HG03575 (cell line): ENCODE results near the gene RIPK1.
"Not testable (repeated sequence)": the region's sequence is repeated elsewhere in the genome, so short reads cannot be mapped to it uniquely, and the experiment has no call there.

Experiments used
- ATAC-seq: cut with Tn5 transposase; IDR thresholded peaks from one replicate; pipeline ENCODE4 v1.9.1; 2021; ENCODE audit not compliant: unreplicated experiment, insufficient number of reproducible peaks, low FRiP score; ENCODE audit errors: extremely low read depth

Gene RIPK1

GRCh38 chr6:3075772-3076113 is 7.4 kb downstream of the RIPK1 start:
- no peak for ATAC-seq

GRCh38 chr6:3076320-3076719 is 8.0 kb downstream of the RIPK1 start:
- no peak for ATAC-seq

DNA sequence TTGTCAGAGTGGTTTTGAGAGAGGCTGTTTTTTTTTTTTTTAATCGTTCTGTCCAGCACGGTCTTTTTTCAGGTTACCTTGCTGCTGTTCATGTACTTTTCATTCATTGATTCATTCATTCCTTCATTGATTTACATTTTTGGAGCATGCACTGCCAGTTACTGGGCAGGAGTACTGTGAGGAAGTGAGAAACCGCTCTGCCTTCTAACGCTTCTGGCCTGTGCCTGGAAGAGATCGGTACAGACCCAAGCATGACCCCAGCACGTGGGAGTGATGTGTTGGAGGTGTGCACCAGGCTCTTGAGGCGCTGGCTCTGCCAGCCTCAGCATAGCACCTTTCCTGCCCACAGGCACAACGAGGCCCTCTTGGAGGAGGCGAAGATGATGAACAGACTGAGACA is 9.1 kb downstream of the RIPK1 start:
- ATAC-seq: no peak

GRCh38 chr6:3078952-3079351 is 10.7 kb downstream of the RIPK1 start:
- not testable (repeated sequence) for ATAC-seq

DNA sequence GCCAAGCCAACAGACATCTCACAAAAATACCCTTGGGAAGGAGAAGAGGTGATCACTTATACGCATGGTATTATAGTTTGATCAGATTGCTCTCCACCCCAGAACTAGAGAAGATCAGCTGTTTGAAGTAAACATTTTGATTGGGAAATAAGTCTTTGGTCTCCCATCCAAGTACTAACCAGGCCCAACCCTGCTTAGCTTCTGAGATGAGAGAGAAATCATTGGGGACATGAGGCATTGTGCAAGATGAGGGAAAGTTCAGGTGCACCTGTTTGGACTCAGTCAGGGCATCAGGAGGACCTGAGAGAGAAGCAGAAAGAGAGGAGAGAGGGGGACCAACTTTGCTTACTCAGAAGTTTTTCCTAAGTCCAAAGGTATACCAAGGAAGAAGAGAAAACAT is 11.4 kb downstream of the RIPK1 start:
- no peak for ATAC-seq

DNA sequence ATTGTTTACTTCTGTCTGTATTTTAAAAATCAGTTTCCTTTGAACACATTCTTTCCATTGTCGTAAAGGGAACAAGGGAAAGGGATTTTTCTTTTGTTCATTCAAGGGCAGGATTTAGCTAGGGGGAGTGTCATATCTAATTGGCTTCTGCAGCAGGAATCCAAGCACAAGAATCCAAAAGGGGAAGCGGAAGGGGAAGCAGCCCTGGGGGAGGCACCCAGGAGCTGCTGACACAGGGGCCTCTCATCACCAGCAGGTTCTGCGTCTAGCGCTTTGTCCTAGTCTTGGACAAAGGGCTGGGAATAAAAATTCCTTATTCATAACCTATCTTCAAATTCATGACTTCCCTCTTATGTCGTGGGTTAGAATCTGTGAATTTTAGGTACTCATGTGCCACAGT is 13.7 kb downstream of the RIPK1 start:
- no peak for ATAC-seq

DNA sequence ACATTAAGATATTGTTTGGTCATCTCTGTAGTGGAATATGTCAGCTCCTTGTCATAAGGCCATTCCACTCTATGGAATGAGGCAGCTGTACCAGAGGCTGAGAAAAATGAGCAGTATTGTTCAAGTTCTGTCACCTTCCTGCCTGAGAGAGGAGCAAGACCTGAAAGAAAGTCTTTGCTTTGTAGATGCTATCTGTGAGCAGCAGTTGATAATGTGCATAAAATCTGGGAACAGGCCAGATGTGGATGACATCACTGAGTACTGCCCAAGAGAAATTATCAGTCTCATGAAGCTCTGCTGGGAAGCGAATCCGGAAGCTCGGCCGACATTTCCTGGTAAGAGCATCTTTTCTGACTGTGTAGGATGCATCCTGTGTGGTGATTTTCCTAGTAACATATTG is 16.8 kb downstream of the RIPK1 start:
- no peak for ATAC-seq

DNA sequence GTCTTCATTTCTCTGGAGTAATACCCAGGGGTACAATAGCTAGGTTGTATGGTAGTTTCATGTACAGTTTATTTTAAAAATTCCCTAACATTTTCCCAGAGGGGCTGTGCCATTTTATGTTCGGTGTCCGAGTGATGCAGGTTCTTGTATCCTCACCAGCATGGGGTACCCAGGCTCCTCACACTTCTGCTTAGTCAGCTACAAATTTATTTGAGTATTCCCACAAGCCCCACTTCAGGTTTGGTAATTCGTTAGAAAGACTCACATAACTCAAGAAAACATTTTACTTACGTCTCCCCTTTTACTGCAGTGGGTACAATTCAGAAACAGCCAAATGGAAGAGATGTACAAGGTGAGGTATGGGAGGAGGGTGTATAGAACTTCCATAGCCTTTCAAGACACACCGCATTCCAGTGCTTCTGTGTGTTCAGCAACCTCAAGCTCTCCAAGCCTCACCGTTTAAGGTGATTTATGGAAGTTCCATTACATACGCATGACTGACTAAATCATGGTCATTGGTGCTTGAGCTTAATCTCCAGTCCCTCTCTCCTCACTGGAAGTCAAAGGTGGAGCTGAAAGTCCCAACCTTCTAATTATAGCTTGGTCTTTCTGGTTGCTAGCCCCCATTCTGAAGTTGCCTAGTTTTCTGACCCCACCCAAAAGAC is 18.1 kb downstream of the RIPK1 start:
- ATAC-seq: no peak

- no peak for ATAC-seq
These were observed 20.2 kb downstream of the RIPK1 start for GRCh38 chr6:3088446-3088845.

- ATAC-seq: no peak
These were observed 20.7 kb downstream of the RIPK1 start for GRCh38 chr6:3088968-3089367.

DNA sequence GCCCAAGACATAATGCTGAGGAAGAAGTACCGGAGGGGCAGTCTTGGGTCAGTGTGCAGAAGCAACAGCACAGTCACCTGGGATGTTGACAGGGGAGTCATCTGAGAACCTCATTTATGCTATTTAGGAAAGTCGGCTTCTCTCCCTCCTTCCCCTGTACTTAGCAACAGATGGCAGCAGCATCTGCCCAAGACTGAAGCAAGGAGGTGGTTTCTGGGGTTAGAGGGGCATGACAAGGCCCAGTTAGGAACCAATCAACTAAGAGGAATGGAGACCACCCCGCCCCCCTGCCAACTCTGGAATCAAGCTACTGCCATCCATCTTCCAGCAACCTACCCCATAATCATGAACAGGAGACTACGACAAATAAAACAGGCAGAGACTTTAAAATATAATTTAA is 21.7 kb downstream of the RIPK1 start:
- ATAC-seq: no peak

DNA sequence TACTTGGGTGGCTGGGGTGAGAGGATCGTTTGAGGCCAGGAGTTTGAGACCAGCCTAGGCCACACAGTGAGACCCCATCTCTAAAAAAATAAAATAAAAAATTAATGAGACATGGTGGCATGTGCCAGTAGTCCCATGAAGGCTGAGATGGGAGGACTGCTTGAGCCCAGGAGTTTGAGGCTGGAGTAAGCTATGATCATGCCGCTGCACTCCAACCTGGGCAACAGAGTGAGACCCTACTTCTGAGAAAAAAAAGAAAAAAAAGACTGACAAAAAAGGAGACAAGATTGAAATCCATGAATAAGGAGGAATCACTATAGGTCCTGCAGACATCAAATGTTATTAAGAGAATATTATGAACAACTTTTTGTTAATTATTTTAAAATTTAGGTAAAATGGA is 26.5 kb downstream of the RIPK1 start:
- no peak for ATAC-seq

DNA sequence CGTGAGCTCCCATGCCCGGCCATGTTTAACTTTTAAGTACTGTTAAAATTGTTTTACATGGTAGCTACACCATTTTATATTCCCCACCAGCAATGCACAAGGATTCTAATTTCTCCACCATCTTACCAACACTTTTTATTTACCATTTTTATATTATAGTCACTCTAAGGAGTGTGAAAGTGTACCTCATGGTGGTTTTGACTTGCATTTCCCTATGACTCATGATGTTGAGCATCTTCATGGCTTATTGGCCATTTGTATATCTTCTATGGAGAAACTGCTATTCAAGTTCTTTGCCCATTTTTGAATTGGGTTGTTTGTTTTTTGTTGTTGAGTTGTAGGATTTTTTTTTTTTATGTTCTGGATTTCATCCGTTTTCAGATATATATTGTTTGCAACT is 34.6 kb downstream of the RIPK1 start:
- no peak for ATAC-seq

GRCh38 chr6:3108746-3109414 is 40.6 kb downstream of the RIPK1 start:
- no peak for ATAC-seq

DNA sequence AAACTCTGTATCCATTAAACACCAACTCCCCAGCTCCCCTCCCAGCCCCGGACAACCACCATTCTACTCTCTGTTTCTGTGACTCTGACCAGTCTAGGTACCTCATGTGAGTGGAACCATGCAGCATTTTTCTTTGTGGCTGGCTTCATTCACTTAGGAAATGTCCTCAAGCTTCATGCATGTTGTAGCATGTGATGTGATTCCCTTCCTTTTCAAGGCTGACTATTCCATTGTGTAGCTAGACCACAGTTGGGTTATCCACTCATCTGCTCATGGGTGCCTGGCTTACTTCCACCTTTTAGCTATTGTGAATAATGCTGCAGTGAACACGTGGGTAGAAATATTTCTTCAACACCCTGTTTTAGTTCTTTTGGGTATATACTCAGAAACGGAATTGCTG is 41.5 kb downstream of the RIPK1 start:
- ATAC-seq: no peak

DNA sequence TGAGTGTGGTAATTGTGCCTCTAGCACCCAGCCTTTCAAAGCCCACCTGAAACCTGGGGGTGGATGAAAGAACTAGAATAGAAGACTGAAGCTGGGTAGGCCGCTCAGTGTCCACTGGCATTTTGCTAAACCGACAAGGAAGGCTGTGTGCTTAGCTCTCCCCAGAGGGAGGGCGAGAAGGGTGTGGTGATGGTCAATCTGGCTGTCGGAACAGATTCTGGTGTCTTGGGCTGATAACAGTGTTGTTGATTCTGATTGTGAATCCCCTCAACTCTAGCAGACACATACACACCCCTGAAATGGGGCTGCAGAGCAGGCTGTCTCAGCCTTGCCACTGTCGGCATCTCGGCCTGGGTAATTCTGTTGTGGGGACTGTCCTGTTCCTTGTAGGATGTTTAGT is 46.1 kb downstream of the RIPK1 start:
- no peak for ATAC-seq

- ATAC-seq: no peak
These were observed 49.6 kb downstream of the RIPK1 start for GRCh38 chr6:3117912-3118352.

GRCh38 chr6:3118353-3119039 is 50.2 kb downstream of the RIPK1 start, which contains the start of gene BPHL:
BPHL (plus strand) TSS chr6:3118711; CDS start chr6:3118741, 30 bp downstream.
- peak; percentile 43 for ATAC-seq

- ATAC-seq: no peak
These were observed 50.9 kb downstream of the RIPK1 start for GRCh38 chr6:3119040-3119723.

- no peak for ATAC-seq
These were observed 52.4 kb downstream of the RIPK1 start for GRCh38 chr6:3120765-3121089.
